Astrocyte (in vitro differentiated cells and primary cell): ENCODE results near the gene CYP1A2. TPM values are rescaled to one million over a fixed set of nuclear protein-coding genes. Genes with fewer than 3 reads are reported as not detected.

ENCODE experiments used
- DNase-seq: peaks from one replicate; pipeline ENCODE4 v3.0.0-alpha.2; 2010; ENCODE audit warnings: low read depth
- FAIRE-seq: peaks from 2 replicates; lab custom pipeline; 2011; peaks lifted over from hg19 to GRCh38; lab: Jason Lieb, UNC
- H2AFZ ChIP-seq: 2 replicates; pipeline ENCODE4 v1.6.0; 2012; ENCODE audit warnings: low read depth, low read length, inconsistent platforms
- H3K27ac ChIP-seq: 2 replicates; pipeline ENCODE4 v1.5.1; 2011; ENCODE audit warnings: low read depth, low read length, inconsistent platforms
- H3K27me3 ChIP-seq: 2 replicates; pipeline ENCODE4 v1.6.0; 2011; ENCODE audit warnings: low read length, inconsistent platforms; ENCODE audit not compliant: insufficient read depth
- H3K36me3 ChIP-seq: 2 replicates; pipeline ENCODE4 v1.5.1; 2011; ENCODE audit warnings: low read length, inconsistent platforms; ENCODE audit not compliant: insufficient read depth
- H3K4me1 ChIP-seq: 2 replicates; pipeline ENCODE4 v1.5.1; 2011; ENCODE audit warnings: low read length, inconsistent platforms; ENCODE audit not compliant: insufficient read depth
- H3K4me2 ChIP-seq: 2 replicates; pipeline ENCODE4 v1.6.0; 2012; ENCODE audit warnings: low read length, inconsistent platforms
- H3K4me3 ChIP-seq: 2 replicates; pipeline ENCODE4 v1.5.1; 2011; ENCODE audit warnings: low read depth, mild to moderate bottlenecking, low read length, inconsistent platforms; ENCODE audit not compliant: insufficient read depth
- H3K79me2 ChIP-seq: 2 replicates; pipeline ENCODE4 v1.6.0; 2012; ENCODE audit warnings: mild to moderate bottlenecking, low read length, inconsistent platforms; ENCODE audit not compliant: insufficient read depth
- H3K9ac ChIP-seq: 2 replicates; pipeline ENCODE4 v1.6.0; 2012; ENCODE audit warnings: mild to moderate bottlenecking, low read length, inconsistent platforms
- H3K9me3 ChIP-seq: 2 replicates; pipeline ENCODE4 v1.5.1; 2012; ENCODE audit warnings: low read depth, mild to moderate bottlenecking, low read length, inconsistent platforms; ENCODE audit not compliant: insufficient read depth
- H4K20me1 ChIP-seq: 2 replicates; pipeline ENCODE4 v1.6.0; 2012; ENCODE audit warnings: low read length, inconsistent platforms; ENCODE audit not compliant: insufficient read depth
- H3K27ac Mint-ChIP-seq: one replicate; pipeline ENCODE4 v1.8.0; 2021; ENCODE audit warnings: mild to moderate bottlenecking, mixed read lengths; ENCODE audit not compliant: unreplicated experiment
- H3K27me3 Mint-ChIP-seq: one replicate; pipeline ENCODE4 v1.8.0; 2021; ENCODE audit warnings: low read depth, mixed read lengths; ENCODE audit not compliant: unreplicated experiment
- H3K36me3 Mint-ChIP-seq: one replicate; pipeline ENCODE4 v1.8.0; 2021; ENCODE audit warnings: low read depth, mixed read lengths; ENCODE audit not compliant: unreplicated experiment
- H3K4me1 Mint-ChIP-seq: one replicate; pipeline ENCODE4 v1.8.0; 2021; ENCODE audit warnings: low read depth, mixed read lengths; ENCODE audit not compliant: unreplicated experiment
- H3K4me3 Mint-ChIP-seq: one replicate; pipeline ENCODE4 v1.8.0; 2021; ENCODE audit warnings: mild to moderate bottlenecking, moderate library complexity, mixed read lengths; ENCODE audit not compliant: unreplicated experiment
- H3K9me3 Mint-ChIP-seq: one replicate; pipeline ENCODE4 v1.8.0; 2021; ENCODE audit warnings: mild to moderate bottlenecking, mixed read lengths; ENCODE audit not compliant: unreplicated experiment
- EZH2 ChIP-seq: IDR thresholded peaks from 2 replicates; pipeline ENCODE4 v1.6.1; 2012; ENCODE audit warnings: mild to moderate bottlenecking, low read length, inconsistent platforms; ENCODE audit not compliant: insufficient read depth
- total RNA-seq: library from RNA; stranded (reverse); gene quantifications from 2 replicates; pipeline ENCODE4 v1.2.1, GENCODE V29; 2021
- TF ChIP-seq, protein P1 (sequence below): IDR thresholded peaks from 2 replicates; pipeline ENCODE4 v1.5.1; 2011; ENCODE audit warnings: low read depth, mild to moderate bottlenecking, inconsistent platforms, low read length, moderate library complexity; ENCODE audit not compliant: insufficient read depth

Gene CYP1A2
- total RNA-seq, 1 donor from 2014 or later = not detected

DNA sequence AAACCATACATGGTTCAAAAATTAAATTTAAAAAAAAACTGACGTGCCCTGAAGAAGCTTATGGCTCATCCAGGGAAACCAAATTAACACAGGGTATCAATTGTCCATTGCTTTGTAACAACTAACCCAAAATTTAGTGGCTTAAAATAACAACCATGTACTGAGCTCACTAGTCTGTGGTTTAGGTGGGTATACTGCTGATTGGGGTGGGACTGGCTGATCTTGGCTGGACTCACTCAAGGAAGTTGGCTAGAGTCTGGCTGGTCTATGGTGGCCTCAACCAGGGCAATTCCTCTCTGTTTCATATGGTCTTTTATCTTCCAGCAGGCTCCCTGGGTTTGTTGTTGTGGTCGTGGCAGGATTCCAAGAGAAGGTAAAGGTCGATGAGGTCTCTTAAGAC, 38.8 kb upstream of the CYP1A2 start:
- Mint-ChIP-seq H3K36me3 (no peaks in the 10 kb centered on the region), H3K9me3 (peaks cover 3% of the 10 kb centered on the region), H3K27me3 (peaks cover 44% of the 10 kb centered on the region), H3K27ac (no peak overlapping the region), H3K4me3 (no peak overlapping the region), H3K4me1 (no peaks in the 10 kb centered on the region)
- peaks cover 4% of the 10 kb centered on the region for H3K9me3 ChIP-seq
- peaks cover 17% of the 10 kb centered on the region for H3K27me3 ChIP-seq
- DNase-seq (no peak), FAIRE-seq (no peak)
- no peaks in the 10 kb centered on the region for H3K36me3 ChIP-seq
- no peak overlapping the region for H2AFZ ChIP-seq
- TF ChIP-seq, protein P1, sequence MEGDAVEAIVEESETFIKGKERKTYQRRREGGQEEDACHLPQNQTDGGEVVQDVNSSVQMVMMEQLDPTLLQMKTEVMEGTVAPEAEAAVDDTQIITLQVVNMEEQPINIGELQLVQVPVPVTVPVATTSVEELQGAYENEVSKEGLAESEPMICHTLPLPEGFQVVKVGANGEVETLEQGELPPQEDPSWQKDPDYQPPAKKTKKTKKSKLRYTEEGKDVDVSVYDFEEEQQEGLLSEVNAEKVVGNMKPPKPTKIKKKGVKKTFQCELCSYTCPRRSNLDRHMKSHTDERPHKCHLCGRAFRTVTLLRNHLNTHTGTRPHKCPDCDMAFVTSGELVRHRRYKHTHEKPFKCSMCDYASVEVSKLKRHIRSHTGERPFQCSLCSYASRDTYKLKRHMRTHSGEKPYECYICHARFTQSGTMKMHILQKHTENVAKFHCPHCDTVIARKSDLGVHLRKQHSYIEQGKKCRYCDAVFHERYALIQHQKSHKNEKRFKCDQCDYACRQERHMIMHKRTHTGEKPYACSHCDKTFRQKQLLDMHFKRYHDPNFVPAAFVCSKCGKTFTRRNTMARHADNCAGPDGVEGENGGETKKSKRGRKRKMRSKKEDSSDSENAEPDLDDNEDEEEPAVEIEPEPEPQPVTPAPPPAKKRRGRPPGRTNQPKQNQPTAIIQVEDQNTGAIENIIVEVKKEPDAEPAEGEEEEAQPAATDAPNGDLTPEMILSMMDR = no peak
- TF ChIP-seq EZH2 = no peak
- no peaks in the 10 kb centered on the region for H4K20me1 ChIP-seq
- H3K9ac ChIP-seq = no peak overlapping the region
- H3K4me1 ChIP-seq = no peaks in the 10 kb centered on the region
- no peaks in the 10 kb centered on the region for H3K79me2 ChIP-seq
- H3K4me3 ChIP-seq = no peak overlapping the region
- H3K27ac ChIP-seq = no peak overlapping the region
- H3K4me2 ChIP-seq = no peak overlapping the region

DNA sequence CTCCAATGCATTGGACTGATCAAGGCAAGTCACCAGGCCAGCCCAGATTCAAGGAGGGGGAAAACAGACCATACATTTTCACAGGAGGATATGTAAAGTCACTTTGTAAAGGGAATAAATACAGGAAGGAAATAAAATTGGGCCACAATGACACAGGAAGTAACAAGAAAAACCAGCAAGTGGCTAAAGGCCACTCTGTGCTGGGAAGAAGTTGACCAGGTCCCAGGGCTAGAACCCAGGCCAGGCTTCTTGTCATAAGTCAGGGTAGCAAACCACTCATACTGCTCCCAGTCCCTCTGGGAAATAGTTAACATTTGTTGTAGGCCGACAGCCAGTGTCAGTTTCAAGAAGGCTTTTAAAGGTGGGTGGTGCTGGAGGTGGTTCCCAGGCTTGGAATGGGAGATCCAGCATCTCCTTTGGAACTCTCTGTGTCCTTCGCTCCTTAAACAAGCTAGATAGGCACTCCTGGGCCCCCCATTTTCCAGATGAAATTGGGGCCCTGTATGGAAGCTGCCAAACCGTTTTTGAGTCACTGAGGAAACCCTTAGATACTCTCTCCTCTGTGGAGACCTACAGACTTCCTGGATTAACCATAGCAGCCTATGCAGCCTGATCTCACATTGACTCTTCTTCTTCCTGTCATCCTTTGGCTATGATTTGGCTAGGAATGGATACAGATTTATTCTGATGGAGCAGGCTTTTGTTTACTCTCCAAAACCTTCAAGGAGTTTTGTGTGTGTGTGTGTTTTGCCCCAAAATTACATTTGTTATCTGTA, 38.1 kb upstream of the CYP1A2 start:
- TF ChIP-seq, protein P1 = no peak
- H3K36me3 ChIP-seq = no peaks in the 10 kb centered on the region
- Mint-ChIP-seq H3K4me3 (no peak overlapping the region), H3K36me3 (no peaks in the 10 kb centered on the region), H3K9me3 (peaks cover 3% of the 10 kb centered on the region), H3K27ac (no peak overlapping the region), H3K4me1 (no peaks in the 10 kb centered on the region), H3K27me3 (peaks cover 39% of the 10 kb centered on the region)
- no peak overlapping the region for H3K27ac ChIP-seq
- peaks cover 4% of the 10 kb centered on the region for H3K9me3 ChIP-seq
- no peaks in the 10 kb centered on the region for H3K79me2 ChIP-seq
- no peak for DNase-seq
- no peak overlapping the region for H3K4me2 ChIP-seq
- H3K4me3 ChIP-seq = no peak overlapping the region
- no peak for FAIRE-seq
- no peak overlapping the region for H2AFZ ChIP-seq
- H4K20me1 ChIP-seq = no peaks in the 10 kb centered on the region
- H3K9ac ChIP-seq = no peak overlapping the region
- peaks cover 17% of the 10 kb centered on the region for H3K27me3 ChIP-seq
- H3K4me1 ChIP-seq = no peaks in the 10 kb centered on the region

DNA sequence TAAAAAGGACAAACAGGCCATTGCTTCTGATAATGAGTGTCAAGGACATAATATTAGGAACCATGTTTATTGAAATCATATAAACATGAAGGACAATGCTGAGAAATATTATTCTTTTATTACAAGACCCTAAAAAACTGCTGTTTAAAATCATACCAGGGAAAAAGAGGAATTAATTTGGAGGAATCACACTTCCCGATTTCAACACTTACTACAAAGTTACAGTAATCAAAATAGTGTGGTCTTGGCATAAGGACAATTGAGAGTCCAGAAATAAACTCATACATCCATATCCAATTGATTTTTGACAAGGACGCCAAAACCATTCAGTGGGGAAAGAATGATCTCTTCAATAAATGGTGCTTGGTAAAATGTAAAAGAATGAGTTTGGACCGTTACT, 36.3 kb upstream of the CYP1A2 start:
- Mint-ChIP-seq H3K4me1 (no peaks in the 10 kb centered on the region), H3K36me3 (no peaks in the 10 kb centered on the region), H3K27me3 (peaks cover 27% of the 10 kb centered on the region), H3K9me3 (peaks cover 3% of the 10 kb centered on the region), H3K27ac (no peak overlapping the region), H3K4me3 (no peak overlapping the region)
- Histone ChIP-seq H3K4me3 (no peak overlapping the region), H3K9ac (no peak overlapping the region), H4K20me1 (no peaks in the 10 kb centered on the region), H3K27ac (no peak overlapping the region), H3K27me3 (peaks cover 17% of the 10 kb centered on the region), H3K79me2 (no peaks in the 10 kb centered on the region), H3K36me3 (no peaks in the 10 kb centered on the region), H2AFZ (no peak overlapping the region), H3K9me3 (peaks cover 4% of the 10 kb centered on the region), H3K4me1 (no peaks in the 10 kb centered on the region), H3K4me2 (no peak overlapping the region)
- DNase-seq (no peak), FAIRE-seq (no peak)
- no peak for TF ChIP-seq EZH2
- TF ChIP-seq, protein P1 = no peak
